Measurements from ENCODE around the gene C7orf25.

C7orf25 gene

GRCh38 chr7:42876182-42877068, 35.4 kb downstream of the C7orf25 start:
- peak; percentile 73 to 75 for DNase-seq

- peak; percentile 37 to 59 for DNase-seq
Observed at GRCh38 chr7:42869131-42870020, 42.5 kb downstream of the C7orf25 start.

- DNase-seq: no peak
Observed at GRCh38 chr7:42868480-42868879, 43.4 kb downstream of the C7orf25 start.

All from stimulated activated CD4-positive, alpha-beta T cell treated with anti-CD3 and anti-CD28 coated beads, Interleukin-2, amount 100 ng/mL, for 24 hours (primary cell).